Measurements from ENCODE around the gene P3R3URF.

P3R3URF gene

GRCh38 chr1:46128344-46128743, 47.9 kb downstream of the P3R3URF start:
- DNase-seq (ENCODE audit: low spot score) = peak; percentile 41
- POLR2A ChIA-PET (ENCODE audit: low non-redundant PET) = no interaction called here
- peak overlapping the region; percentile 49 for H3K27ac ChIP-seq
- TF ChIP-seq CTCF (conservative IDR thresholded peaks at IDR 0.05; ENCODE audit: low read depth) = no peak
- CTCF ChIA-PET = no interaction called here
